Stimulated activated CD8-positive, alpha-beta memory T cell treated with anti-CD3 and anti-CD28 coated beads, Interleukin-12 subunit alpha, Interleukin-12 subunit beta, amount 100 ng/mL, for 4 hours (primary cell): ENCODE measurements around the gene UNC5A.

Experiments
- DNase-seq: peaks from one replicate; pipeline ENCODE4 v3.0.0-alpha.2; 2020; ENCODE audit warnings: low read depth

Gene UNC5A

GRCh38 chr5:176781638-176782570, 28.5 kb upstream of the UNC5A start:
- no peak for DNase-seq

- no peak for DNase-seq
Observed at GRCh38 chr5:176784218-176785165, 25.9 kb upstream of the UNC5A start.

DNA sequence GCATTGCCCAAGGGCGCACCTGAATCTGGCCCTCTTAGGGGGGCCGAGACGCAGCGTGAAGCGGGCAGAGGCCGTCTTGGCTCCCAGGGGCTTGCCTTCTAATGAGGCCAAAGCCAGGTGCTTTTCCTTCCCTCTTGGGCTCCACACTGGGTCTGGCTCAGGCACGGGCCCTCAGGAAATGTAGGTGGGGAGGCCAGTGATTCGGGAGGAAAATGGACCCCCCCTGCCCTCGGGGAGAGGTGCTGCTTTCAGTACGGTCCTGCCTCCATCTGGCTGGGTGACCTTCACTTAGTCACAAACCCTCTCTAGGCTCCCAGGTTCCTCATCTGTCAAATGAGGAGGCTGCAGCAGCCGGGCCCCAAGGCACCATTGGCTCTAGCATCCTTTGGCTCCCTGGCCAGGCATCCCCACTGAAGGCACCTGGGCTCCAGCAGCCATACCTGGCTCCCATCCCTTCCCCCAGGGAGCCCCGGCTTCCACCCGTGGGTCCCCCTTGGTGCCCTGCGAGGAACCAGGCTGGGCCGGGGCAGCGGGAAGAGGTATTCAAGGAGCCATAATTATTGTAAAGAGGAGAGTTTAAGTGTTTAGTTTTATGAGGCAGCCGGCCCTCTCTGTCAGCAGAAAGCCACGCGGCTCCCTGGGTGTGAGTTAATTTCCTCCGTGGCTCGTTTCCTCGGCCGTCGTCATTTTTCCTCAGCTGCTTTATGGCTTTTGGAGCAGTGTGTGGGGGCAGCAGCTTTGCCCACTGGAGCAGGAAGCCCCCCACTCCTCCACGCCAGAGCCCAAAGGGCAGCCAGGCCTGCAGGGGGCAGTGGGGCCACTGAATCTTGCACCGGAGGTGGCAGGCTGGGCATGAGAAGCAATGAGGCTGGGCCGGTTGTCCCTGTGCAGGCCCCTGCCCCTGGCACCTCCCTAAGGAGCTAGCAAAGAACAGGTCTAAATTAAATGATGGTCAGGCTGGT, 24.9 kb upstream of the UNC5A start:
- no peak for DNase-seq

- DNase-seq = no peak
Observed at GRCh38 chr5:176787676-176788075, 22.7 kb upstream of the UNC5A start.

DNA sequence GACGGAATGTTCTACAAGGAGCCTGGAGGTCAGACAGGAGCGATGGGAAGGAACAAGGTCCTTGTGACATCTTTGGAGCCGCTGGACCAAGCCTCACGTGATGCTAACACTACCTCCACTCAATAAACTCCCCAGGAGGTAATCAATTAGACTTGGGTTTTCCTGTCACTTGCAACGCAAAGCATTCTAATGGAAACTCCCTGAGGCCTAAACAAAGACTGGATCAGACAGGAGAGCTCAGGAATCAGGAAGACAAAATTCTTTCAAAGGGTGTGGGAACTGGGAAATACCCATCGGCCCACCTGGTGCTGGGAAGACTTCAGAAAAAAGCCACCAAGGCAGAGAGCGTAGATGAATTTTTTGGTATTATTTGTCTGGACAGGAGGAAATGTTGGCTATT, 22.3 kb upstream of the UNC5A start:
- no peak for DNase-seq

- DNase-seq = no peak
Observed at GRCh38 chr5:176788941-176789872, 21.2 kb upstream of the UNC5A start.

DNA sequence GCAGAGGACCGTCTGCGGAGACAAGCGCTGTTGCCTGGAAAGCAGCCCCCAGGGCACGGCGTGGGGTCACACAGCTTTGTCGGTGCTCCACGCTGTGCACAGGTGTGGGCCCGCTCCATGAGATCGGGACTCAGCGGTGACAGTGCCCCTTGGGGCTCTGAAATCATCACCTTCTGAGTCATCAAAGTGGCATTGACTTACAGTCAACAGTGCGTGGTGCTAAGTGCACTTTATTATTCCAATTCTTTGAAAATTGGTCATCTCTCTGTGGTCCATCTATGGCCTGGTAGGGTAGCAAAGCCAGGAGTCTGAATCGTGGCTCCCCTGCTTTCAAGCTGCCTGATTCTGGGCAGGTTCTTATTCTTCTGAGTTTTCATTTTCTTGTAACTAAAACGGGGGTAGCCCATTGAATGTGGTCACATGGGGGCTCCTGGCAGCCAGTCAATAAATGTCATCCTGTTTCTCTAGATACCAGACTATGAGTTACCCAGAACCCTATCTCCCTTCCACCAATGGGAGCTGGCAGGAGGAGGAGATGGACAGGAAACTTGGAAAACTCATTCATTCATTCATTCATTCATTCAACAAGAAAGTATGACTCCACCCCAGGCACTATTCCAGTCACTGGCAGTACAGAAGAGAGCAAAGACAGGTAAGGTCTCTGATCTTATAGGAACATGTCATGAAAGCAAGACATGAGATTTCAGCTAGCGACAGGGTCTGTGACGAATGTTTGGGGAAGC, 20.3 kb upstream of the UNC5A start:
- DNase-seq = no peak

- DNase-seq = no peak
Observed at GRCh38 chr5:176790941-176791340, 19.4 kb upstream of the UNC5A start.

- no peak for DNase-seq
Observed at GRCh38 chr5:176792655-176793342, 17.6 kb upstream of the UNC5A start.

DNA sequence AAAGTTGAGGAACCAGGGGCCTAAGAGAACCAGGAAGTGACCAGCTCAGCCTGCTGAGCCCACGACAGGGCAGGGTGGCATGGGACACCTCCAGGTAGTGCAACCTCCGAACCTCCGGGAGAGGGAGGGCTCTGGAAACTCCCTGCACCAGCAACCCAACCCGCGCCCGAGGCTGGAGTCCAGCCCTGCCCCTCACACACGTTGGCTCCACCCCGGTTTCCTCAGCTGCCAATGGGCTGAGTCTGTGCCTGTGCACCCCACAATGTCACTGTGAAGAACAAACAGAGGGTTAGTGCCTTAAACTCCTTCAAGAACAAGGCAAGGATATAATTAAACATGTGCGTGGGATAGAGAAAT, 17.0 kb upstream of the UNC5A start:
- no peak for DNase-seq

DNA sequence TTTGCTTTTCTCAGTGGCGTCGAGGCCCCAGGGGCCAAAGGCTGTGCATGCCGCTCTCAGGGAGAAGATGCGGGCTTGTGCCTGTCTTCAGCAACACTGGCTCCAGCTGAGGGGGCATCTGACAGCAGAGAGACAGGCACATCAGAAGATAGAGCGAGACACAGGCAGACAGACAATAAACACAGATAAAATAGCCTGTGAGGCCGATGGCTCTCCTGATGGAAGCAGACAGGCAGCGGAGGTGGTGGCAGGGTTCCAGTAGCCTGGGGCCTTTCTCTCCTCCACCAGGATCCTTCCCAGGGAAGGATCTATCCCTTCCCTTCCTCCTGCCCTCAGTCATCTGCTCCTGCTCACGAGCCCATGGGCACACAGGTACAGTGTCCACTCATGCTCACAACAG, 16.6 kb upstream of the UNC5A start:
- no peak for DNase-seq

GRCh38 chr5:176794509-176794908, 15.8 kb upstream of the UNC5A start:
- no peak for DNase-seq

GRCh38 chr5:176796411-176796810, 13.9 kb upstream of the UNC5A start:
- no peak for DNase-seq

DNA sequence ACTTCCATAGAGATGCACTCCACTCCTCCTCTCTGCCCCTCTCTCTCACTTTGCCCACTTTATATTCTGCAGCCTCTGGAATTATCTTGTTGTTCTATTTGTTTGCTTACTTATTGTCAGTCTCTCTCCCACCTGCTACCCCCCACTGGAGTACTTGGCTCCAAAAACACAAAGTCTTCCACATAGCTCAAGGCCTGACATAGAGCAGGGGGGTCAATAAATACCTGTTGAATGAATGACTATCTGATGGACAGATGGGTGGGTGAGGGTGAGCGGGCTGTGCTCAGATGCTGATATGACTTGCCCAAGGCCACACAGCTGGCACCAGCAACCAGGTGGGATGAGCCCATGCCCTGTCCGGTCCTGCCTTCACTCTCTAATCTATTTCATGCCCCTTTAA, 13.4 kb upstream of the UNC5A start:
- DNase-seq = no peak

GRCh38 chr5:176797456-176798050, 12.8 kb upstream of the UNC5A start:
- DNase-seq = no peak

DNA sequence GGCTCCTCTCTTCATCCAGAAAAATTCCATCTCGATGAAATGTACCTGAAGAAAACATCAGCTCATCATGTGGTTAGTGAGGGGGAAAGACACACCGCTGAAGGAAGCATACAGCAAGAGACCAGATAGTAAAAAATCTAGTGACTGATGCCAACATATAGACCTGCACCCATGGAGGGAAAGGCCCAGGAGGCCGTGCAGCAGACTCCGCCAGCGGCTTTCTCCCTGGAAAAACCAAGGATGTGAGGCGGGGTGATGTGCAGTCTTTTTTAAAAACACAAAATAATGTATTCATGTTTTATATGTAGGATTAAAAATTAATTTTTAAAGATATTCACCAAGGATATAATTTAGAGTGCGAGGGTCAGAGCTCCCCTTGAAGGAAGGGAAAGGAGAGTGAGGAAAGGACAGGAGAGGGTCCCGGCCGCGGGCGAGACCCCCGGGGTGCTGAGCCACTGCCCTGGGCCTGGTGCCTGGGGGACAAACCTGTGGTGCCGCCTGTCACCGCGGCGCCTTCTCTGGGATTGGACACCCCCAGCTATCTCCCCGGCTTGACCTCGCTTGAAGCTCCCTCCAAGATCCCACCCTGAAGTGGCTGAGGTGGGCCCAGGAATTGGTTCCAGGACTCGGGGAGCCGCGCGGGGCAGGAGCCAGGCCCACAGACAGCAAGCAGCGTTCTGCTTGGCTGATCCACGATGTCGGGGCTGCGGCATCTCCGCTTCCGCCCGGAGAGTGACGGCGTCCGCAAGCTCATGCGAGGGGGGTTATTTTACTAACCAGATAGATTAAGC, 12.1 kb upstream of the UNC5A start:
- DNase-seq = no peak

- DNase-seq = no peak
Observed at GRCh38 chr5:176798949-176799348, 11.4 kb upstream of the UNC5A start.

DNA sequence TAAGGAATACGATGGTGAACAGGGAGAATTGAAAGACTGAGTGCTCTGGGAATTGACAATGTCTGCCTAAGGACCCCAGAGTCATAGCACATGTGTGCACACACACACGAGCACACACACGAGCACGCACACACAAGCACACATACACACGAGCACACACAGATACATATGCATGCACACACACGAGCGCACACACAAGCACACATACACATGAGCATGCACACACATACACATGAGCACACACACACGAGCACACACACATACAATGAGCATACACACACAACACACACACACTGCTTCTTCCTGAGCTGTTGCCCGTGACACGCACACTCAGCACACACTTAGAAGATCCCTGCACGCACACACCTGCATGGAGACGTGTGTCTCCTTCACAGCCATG, 10.9 kb upstream of the UNC5A start:
- no peak for DNase-seq
